Uterus (tissue), 4 donors: ENCODE measurements around the gene PLA2G4C. TPM values are rescaled to one million over a fixed set of nuclear protein-coding genes. Genes with fewer than 3 reads are reported as not detected.

Experiments
- DNase-seq, 2 donors: peaks; one replicate each; pipeline ENCODE4 v3.0.0-alpha.2; 2019 to 2020
- H3K27ac ChIP-seq, 2 donors: fragments of 200-600 bp; sonication (generic); 1 replicate in 1 of 2; 2 replicates in 1 of 2; pipeline ENCODE4 v1.5.1; 2016 to 2018
- H3K27me3 ChIP-seq, 2 donors: fragments of 200-600 bp; sonication (generic); one replicate each; pipeline ENCODE4 v1.5.1; 2018 to 2019; ENCODE audit warnings: control low read depth in 1 of 2
- H3K36me3 ChIP-seq, 2 donors: fragments of 200-600 bp; sonication (generic); one replicate each; pipeline ENCODE4 v1.5.1; 2019; ENCODE audit warnings: control low read depth in 1 of 2
- H3K4me1 ChIP-seq, 2 donors: fragments of 200-600 bp; sonication (generic); one replicate each; pipeline ENCODE4 v1.5.1; 2018 to 2019; ENCODE audit warnings: control low read depth in 1 of 2
- H3K4me3 ChIP-seq, 2 donors: fragments of 200-600 bp; sonication (generic); 1 replicate in 1 of 2; 2 replicates in 1 of 2; pipeline ENCODE4 v1.5.1; 2018 to 2019; ENCODE audit warnings: mild to moderate bottlenecking in 1 of 2
- H3K9me3 ChIP-seq, 2 donors: fragments of 200-600 bp; sonication (generic); one replicate each; pipeline ENCODE4 v1.5.1; 2019; ENCODE audit warnings: control low read depth in 1 of 2
- CTCF ChIP-seq, 4 experiments: fragments of 200-600 bp in 2 of 4; fragments of 450-650 bp in 2 of 4; sonication (generic) in 2 of 4; IDR thresholded peaks; one replicate each; pipeline ENCODE4 v1.5.1; 2016 to 2019; ENCODE audit warnings: antibody characterized with exemption in 4 of 4, mild to moderate bottlenecking in 2 of 4, moderate library complexity in 1 of 4
- POLR2A ChIP-seq, 2 donors: fragments of 450-650 bp; IDR thresholded peaks; one replicate each; pipeline ENCODE4 v1.6.1; 2016; ENCODE audit warnings: antibody characterized with exemption in 2 of 2, mild to moderate bottlenecking in 1 of 2, moderate library complexity in 1 of 2
- intact Hi-C: fragments of 100-400 bp; cut with DNase I; formaldehyde crosslinking; loops from one replicate; pipeline ENCODE4 v1.15.1; 2023; ENCODE audit warnings: low total_unique reads
- total RNA-seq, 4 donors: library from RNA; depleted of rRNA in 3 of 4; stranded (reverse); fragments of >200 nt in 3 of 4; gene quantifications; one replicate each; pipeline versions ENCODE4 v1.1.0 to v1.2.4, GENCODE V29; 2014 to 2023
- donor health status: DM: yes; HTN: yes; CAD: no.

Gene PLA2G4C
- total RNA-seq, 4 donors from 2014 or later: 2.1 to 15.6 (median 5.3) TPM

- Histone ChIP-seq H3K9me3 (no peaks in the 10 kb centered on the region), H3K36me3 (no peaks in the 10 kb centered on the region), H3K27me3 (no peaks in the 10 kb centered on the region), H3K4me3 (no peak overlapping the region), H3K4me1 (no peaks in the 10 kb centered on the region), H3K27ac (no peak overlapping the region)
- TF ChIP-seq POLR2A (IDR thresholded peaks at IDR 0.05) (no peak), CTCF (IDR thresholded peaks at IDR 0.05) (no peak)
- intact Hi-C loops: no loop called here
- DNase-seq: no peak
Observed at GRCh38 chr19:48117515-48118130, 7.0 kb upstream of the PLA2G4C start.

GRCh38 chr19:48113190-48113917 is 2.7 kb upstream of the PLA2G4C start:
- intact Hi-C loops: no loop called here
- no peaks in the 10 kb centered on the region for H3K27me3 ChIP-seq
- no peak overlapping the region for H3K27ac ChIP-seq
- no peak for DNase-seq
- H3K36me3 ChIP-seq: no peaks in the 10 kb centered on the region
- H3K4me1 ChIP-seq: no peaks in the 10 kb centered on the region
- H3K4me3 ChIP-seq: no peak overlapping the region
- TF ChIP-seq CTCF (IDR thresholded peaks at IDR 0.05) (no peak), POLR2A (IDR thresholded peaks at IDR 0.05) (no peak)
- H3K9me3 ChIP-seq: no peaks in the 10 kb centered on the region

- DNase-seq: no peak
- H3K36me3 ChIP-seq: no peaks in the 10 kb centered on the region
- TF ChIP-seq POLR2A (IDR thresholded peaks at IDR 0.05) (no peak), CTCF (IDR thresholded peaks at IDR 0.05) (no peak)
- H3K9me3 ChIP-seq: no peaks in the 10 kb centered on the region
- H3K27ac ChIP-seq: peak overlapping the region; percentile 93 to 97
- H3K4me1 ChIP-seq: no peaks in the 10 kb centered on the region
- H3K4me3 ChIP-seq: no peak overlapping the region
- H3K27me3 ChIP-seq: no peaks in the 10 kb centered on the region
- intact Hi-C loops: no loop called here
Observed at GRCh38 chr19:48111280-48111679, 663 bp upstream of the PLA2G4C start.

GRCh38 chr19:48108997-48109782 is 1.4 kb downstream of the PLA2G4C start:
- intact Hi-C loops: loop anchor here (5.0 kb wide), 1 partner anchor 43 kb away; no protein-coding TSS in a partner anchor
- no peak for DNase-seq
- peak overlapping the region in 1 of 2 donors; percentile 93 for H3K27ac ChIP-seq
- H3K27me3 ChIP-seq: no peaks in the 10 kb centered on the region
- no peak for TF ChIP-seq CTCF (IDR thresholded peaks at IDR 0.05)
- no peak for TF ChIP-seq POLR2A (IDR thresholded peaks at IDR 0.05)
- H3K4me3 ChIP-seq: no peak overlapping the region
- H3K9me3 ChIP-seq: no peaks in the 10 kb centered on the region
- no peaks in the 10 kb centered on the region for H3K4me1 ChIP-seq
- H3K36me3 ChIP-seq: no peaks in the 10 kb centered on the region

GRCh38 chr19:48103922-48104321 is 6.7 kb downstream of the PLA2G4C start:
- intact Hi-C loops: no loop called here
- Histone ChIP-seq H3K4me3 (no peak overlapping the region), H3K36me3 (no peaks in the 10 kb centered on the region), H3K9me3 (no peaks in the 10 kb centered on the region), H3K4me1 (no peaks in the 10 kb centered on the region), H3K27me3 (no peaks in the 10 kb centered on the region), H3K27ac (no peak overlapping the region)
- DNase-seq: no peak
- TF ChIP-seq POLR2A (IDR thresholded peaks at IDR 0.05) (no peak), CTCF (IDR thresholded peaks at IDR 0.05) (no peak)
